ENCODE results near the gene PRPF40B.
A peak's percentile ranks its signal among the peaks of the same experiment; 100 is the strongest.
"Not testable (repeated sequence)": the region's sequence is repeated elsewhere in the genome, so short reads cannot be mapped to it uniquely, and the experiment has no call there.

PRPF40B gene

DNA sequence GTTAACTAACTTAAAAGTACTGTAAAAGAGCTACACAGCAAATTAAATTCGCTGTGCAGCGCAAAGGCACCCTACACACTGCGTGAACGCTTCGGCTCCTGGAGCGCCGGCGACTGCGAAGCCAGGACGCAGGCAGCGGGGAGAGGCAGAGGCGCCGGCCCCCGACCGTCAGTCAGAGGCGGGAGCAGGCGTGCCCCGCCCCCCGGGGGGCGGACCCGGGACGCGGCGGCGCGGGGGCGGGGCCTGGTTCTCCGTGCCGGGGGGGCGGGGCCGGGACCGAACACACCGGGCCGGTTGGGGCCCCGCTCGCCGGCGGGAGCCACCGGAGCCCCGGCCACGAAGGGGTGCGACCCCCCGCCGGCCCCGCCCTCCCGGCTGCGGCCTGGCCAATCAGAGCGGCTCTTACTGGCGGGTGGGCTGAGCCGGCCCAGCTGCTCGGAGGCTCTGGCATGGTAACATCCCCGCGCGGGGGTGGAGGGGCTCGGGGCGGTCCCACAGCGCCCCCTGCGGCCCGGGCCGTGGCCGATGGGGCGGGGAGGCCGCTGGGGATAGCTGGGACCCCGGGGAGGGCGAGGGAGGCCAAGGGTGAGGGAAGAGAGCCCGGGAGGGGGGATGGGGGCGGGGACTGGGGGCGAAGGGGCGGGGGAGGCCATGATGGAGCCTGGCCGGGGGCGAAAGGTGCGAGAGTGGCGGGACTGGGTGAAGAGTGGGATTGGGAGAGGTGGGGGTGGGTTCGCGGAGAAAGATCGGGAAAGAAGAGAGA is at the start of gene PRPF40B:
Gene PRPF40B, plus strand, starts transcription at position 420 of the 763 bp plus-strand sequence. Its CDS starts 30 bp downstream, at position 450.
- DNase-seq (ENCODE audit: low spot score) = peak; percentile 98

DNA sequence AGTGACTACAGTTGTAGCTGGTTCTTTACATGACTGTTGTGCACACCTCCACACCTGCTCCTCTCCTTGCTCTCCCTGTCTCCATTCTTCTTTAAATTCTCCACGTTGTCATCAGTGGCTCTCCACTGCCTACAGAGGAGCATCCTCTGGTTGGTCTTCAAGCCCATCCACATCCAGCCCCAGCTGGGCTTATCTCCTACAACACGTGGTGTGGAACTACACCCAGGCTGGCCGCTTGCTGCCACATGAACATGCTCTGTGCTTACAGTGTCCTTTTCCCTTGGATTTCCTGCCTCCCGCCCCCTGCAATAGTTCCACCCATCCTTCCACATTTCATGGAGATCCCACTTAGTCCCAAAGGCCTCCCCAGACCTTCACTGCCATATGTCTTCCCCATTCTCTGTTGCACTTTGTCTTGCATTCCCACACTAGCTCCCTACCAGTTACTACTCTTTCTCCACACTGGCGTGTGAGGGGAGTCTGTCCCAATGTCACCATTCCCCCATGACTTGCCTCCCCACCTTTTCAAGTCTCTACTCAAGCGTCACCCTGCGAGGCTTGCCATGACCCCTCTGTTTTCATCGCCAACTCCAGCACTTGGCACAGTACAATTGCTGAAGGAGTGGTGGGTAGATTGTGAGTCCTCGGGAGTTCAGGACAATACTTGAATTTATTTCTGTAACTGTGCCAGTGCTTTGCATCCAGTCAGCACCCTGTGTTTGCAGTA is 45.6 kb upstream of the PRPF40B start:
- DNase-seq (ENCODE audit: low spot score) = no peak

DNA sequence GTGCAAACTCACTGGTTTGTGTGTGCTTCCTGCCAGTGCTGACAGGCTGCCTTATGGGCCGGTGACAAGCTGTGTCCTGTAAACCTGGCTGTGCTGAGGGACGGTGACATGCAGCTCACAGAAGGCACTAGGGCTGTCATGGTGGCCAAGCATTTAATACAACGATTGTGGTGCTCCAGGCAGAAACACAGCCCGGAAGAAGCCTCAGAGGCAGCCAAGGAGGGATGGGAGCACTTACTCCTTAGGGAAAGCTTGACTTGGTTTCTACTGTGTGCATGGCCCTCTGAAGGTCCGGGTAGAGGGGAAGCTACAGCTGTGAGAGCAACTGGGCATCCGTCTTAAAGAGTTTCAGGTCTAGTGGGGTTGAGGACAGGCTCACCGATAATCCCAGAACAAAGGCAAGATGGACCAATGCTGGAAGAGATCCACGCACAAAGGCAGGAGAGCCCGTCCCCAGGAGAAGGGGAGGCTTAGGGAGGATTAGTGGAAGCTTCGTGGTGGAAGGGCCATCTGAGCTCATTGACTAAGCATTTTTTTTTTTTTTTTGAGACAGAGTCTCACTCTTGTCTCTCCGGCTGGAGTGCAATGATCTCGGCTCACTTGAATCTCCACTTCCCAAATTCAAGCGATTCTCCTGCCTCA is 44.8 kb upstream of the PRPF40B start:
- no peak for DNase-seq (ENCODE audit: low spot score)

DNA sequence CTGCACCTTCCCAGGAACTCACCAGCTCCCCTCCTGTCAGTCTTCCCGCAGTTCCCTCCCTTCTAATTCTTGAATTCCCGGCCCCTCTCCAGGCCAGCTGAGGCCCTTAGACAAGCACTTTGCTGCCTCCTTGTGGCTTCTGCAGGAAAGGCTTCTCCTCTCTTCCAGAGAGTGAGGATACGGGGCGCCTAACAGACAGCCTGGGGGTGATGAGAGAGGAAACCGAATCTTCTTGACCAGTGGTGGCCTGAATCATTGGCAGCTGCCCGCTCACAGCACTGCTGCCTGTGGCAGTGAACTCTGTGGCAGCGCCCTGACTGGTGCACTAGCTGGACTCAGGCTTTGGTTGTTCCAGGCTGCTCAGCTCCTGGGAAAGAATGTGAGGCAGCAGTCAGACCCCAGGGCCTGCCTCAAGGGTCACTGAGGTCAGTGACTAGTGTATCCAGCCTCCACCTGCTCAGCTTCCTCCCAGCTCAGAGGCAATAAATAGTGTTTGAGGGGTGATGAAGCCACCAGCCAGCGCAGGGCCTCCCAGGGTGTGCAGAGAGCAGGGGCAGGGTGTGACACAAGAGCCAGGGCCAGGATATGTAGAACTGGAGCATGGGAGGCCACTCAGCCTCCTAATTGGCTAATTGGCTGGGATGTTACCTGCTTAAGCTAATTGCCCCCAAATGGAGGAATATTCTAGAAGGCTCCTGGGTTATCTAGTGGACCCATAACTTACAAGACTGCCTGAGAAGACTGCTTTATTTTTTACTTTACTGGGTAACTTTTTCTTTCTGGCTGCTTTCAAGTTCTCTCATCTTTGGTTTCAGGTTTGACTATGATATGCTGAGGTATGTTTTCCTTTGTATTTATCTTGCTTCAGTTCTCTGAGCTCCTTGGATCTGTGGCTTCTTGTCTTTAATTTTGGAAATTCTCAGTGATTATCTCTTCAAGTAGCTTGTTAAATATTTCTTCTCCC is 42.5 kb upstream of the PRPF40B start:
- peak; percentile 87 for DNase-seq (ENCODE audit: low spot score)

DNA sequence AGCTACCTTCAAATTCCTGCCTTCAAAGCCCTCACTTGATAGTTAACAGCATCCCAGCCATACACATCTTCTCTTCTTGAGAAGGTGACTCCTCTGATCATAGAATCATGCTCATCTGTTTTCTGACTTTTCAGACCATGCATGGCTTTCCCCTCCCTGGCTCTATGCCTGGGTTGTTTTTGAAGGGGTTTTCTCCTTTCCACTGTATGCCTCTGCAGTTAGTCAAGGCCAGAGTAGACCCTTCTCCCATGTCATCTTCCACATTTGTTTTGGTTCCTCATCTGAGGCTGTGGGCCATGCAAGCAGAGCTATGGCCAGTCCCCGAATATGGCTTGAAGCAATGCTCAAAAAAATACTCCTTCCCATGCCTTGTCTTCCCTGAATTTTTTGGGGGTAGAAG is 41.2 kb upstream of the PRPF40B start:
- DNase-seq (ENCODE audit: low spot score) = no peak

DNA sequence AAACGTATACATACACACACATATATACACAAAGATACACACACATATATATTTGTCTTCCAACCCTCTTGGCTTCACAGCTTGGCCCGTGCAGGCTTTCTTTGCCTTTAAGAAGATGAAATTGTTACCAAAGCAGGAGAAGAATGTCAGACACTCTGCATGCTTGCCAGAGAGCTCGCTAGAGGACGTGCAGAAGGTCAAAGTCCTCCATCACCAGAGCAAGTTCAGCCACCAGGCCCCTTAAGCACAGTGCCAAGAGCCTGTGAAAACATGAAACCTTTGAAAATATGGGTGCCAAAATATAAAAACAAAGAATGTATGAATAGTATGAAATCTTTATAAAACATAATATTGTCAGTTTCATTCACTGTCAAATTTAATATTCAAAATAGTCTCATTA is 40.5 kb upstream of the PRPF40B start:
- DNase-seq (ENCODE audit: low spot score) = no peak

DNA sequence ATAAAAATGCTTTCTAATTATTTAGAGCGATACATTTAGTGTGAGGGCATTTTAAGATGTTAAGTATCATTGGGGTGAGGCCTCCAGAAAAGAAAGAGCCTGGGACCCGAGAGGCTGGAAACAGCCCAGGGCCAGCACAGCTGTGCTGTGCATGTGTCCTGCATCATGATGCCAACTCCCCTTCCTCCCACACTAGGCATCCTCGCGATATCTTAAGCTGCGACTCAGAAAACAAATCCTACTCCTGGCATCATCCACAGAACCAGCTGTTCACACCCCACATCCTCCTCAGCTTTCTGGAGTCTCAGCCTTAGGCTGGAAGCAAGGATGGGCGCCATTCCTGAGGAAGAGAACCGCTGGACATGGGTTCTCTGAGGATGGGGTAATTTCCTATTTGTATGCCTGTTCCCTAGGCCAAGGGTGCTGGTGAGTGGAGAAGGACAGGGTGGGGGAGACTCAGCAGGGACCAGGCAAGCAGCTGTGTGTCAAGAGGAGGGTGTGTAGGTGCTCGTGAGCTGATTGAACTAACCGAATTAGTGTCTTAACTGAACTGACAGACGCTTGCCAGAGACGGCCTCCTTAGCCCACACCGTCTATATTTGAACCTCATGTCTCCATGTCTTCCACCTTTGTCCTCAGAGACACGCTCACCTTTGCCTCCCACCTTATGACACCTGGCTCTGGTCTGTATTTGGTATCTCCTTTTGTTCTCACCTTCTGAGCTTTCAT is 39.8 kb upstream of the PRPF40B start:
- DNase-seq (ENCODE audit: low spot score) = no peak

DNA sequence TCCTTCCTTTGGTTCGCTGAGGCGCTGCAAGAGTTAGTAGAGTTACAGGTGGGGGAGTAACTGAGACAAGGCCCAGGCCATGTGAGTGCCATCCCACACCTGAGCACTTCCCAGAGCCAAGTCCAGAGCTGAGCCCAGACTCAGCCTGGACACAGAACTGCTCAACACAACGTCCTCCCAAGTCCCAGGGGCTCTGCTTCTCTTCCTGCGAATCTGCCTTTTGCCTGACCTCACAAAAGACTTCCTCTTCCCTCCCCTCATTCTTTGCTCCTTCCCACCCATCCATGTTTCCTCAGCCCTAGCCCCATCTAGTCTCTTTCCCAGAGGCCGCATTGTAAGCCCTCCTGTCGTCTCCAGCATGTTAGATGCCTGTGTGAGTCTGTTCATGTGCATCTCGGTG is 38.8 kb upstream of the PRPF40B start:
- no peak for DNase-seq (ENCODE audit: low spot score)

DNA sequence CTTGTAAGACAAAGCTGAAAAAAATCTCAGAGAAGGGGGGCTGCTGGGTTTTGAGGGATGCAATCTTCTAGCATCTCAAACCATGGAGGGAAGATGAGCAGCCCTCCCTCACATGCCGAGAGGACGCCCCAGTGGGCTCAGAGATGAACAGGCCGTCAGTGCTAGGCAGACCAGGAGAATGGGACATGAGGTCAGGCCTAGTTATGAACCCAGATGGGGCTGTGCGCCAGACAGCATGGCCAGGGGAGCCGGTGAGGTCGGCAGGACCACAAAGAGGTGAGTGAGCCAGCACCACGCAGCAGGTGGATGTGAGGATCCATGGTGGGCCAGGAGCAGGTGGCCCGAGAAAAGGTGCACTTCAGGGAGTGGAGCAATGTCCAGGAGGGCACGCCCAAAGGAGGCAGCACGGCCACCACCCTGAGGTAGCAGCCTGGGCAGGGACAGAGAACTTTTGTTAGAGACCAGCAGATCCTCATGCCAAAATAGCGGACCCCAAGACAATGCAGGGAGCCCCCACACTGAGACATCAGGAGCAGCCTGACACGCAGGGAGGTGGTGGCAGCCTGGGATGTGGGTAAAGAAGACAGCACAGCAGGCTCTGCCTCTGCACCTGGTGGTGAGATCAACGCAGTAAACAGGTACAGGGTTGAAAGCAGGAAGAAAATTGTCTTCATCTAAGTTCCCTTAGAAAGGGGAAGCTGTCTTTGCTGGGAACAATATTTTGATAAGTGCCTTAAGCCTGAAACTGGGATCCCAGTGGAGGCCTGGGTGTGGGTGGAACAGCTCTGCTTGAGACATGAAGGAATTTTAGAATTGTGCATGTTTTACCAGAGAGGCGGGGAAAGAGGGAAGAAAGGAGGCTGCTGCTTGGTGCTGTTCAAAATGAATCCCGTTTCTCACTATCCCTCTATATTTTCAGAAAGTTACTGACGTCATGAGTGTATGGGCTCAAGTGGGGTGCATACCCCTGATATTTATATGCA is 37.6 kb upstream of the PRPF40B start:
- DNase-seq (ENCODE audit: low spot score) = no peak

DNA sequence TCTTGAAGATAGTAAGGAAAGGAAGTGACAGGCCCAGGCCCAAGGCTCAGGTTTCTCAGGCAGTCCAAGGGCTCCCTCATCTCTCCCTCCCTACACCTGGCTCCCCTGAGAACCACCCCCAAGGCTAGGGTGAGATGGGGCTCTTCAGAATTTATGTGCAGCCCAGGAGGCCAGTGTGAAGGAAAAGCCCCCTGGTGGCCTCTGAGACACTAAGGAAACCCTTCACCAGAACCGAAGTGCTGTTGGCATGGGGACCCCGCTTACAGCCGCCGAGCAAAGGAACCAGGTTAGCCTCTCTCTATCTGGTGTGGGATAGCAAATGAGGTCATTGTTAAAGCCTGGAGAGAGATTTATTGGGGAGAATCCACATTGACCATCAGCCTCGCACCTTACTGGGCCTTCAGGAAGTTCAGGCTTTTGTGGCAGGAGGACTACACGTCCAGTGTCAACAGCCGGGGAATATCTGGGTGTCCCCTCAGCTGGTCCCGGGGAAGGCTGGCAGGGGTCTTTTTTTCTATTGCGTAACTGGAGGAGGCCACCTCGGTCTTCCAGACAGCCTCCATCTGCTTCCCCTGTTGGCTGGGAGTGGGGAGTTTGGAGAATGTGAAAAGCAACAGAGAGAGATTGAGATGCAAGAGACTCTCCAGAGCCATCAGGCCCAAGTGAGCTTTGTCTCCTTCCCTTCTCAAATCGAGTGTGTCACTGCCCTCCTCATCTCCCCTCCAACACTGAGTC is 36.0 kb upstream of the PRPF40B start:
- DNase-seq (ENCODE audit: low spot score) = no peak

DNA sequence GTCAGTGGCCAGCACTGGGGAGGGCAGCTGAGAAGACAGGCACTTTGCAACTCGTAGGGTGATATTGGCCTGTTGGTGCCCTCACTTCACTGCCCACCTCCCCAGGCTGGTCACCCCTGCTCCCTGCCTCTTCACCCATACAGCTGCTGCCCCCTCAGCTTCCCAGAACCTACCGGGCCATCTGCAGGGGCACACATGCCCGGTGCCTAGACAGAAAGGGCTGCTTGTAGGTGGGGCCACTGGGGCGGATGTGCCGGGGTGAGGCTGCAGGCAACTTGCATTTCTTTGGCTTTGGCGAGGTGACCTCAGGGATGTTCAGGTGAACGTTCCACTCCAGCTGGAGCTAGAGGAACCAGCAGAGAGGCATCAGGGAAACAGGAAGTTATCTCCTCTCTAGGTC is 35.1 kb upstream of the PRPF40B start:
- DNase-seq (ENCODE audit: low spot score) = peak; percentile 6

DNA sequence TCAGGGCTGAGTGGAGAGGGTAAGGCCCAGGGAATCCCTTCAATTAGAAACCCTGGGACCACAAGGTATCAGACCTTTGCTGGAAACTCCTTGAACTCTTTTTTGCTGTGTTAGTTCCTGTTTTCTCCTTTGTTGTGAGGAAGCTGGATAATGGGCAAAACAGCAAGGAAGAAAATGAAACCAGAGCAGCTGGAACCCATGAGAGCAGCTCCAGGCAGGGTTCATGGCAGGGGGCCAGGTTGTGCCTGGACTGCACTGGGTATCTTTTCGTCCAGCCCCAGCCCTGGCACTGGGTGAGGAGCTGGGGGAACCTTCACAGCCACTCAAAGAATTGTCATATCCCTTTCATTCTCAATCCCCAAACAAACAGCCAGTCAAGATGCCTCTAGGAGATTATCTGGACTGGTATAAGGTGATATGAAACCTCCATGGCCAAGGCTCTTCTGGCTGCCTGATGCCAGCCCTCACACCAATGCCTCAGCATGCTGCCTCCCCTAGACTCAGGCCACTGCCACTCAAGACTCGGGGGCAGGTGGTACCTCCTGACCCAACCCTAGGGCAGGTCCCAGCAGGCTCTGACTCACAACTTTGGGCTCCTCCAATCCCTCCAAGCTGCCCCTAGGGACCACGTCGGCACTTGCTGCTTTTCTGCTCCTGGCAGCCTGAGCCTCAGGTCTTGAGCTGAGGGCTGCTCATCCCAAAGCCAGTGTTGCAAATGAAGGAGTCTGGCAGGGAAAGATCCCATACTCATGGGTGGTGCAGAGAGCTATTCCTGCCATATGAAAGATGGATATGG is 34.4 kb upstream of the PRPF40B start:
- peak; percentile 10 for DNase-seq (ENCODE audit: low spot score)

DNA sequence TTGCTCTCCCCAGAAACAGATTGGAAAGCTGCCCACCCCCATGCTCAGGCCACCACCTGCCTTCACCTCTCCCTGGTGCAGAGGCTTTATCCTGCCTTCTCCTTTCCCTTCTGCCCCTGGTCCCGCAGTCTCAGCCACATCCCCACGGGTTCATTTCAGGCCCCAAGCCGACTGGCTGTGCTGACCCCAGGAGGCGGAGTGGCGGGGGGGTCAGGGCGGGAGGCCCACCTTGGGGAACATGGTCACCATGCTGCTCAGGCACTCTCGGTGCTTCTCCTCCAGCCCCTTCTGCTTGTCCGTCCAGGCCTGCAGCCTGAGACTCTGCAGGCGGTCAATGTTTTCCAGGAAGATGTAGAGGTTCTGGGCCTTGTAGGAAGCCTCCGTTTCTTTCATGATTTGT is 24.8 kb upstream of the PRPF40B start:
- DNase-seq (ENCODE audit: low spot score) = peak; percentile 3

DNA sequence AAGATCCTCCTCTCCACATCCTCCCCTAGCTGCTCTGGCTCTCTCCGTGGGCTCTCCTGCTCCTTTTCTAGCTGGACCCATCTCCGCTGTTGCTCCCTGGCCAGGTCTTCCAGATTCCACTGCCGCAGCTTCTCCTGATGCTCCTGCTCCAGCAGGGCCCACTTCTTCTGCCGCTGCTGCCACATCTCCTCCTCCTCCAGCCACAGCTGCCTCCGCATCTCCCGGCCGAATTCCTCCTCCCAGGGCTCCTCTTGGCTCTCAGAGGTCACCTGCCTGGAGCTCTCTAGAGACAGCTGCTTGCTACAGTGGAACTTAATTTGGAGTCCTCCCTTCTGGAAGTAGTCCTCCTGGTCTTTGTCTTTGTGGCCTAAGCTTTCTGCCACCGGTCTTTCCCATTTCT is 23.4 kb upstream of the PRPF40B start:
- DNase-seq (ENCODE audit: low spot score) = peak; percentile 3

DNA sequence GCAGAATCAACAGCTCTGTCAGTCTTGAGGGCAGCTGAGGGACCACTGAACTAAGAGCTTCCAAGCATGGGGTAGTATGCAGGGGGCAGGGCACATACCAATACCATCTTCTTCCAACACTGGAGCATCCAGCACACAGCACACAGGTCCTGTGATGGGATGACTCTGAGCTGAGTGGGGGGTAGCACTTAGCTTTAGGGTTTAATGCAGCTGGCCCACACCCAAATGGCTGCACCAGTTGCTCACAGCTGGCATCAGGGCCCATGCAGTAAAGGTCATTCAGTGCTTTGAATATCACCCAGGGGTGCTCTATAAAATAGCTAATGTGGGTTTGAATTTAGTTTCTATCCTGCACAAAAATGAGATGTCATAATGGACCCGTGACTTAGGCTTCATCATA is 19.6 kb upstream of the PRPF40B start:
- DNase-seq (ENCODE audit: low spot score) = peak; percentile 3

DNA sequence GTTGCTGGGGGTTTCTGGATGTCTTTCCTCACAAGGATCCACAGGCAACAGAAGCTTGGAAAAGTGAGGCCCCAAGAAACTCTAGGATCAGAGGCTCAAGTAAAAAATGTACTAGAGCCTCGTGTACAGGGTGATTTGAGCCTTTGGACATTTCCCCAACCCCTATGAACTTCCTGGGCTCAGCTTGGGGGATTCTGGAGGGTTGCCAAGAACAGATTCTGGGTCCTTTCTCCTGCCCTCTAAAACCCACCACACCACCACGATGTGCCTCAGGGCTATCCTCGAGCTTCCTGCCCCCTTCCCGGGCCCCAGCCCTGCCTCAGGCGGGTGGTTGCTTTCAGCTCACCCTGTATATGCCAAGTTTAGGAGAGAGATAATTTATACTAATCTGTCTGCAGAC is 18.5 kb upstream of the PRPF40B start:
- peak; percentile 7 for DNase-seq (ENCODE audit: low spot score)

DNA sequence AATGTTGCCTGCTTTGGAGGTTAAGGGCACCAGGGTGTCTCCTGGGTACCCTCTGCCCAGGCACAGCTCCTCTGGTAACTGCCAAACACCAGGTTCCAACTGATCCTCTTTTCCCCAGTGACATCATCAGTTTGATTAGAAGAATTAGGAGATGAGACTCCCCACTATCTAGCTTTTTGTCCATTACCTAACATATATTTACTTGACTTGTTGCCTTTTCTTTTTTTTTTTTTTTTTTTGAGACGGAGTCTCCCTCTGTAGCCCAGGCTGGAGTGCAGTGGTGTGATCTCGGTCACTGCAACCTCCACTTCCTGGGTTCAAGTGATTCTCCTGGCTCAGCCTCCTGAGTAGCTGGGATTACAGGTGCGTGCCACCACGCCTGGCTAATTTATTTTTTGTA is 17.8 kb upstream of the PRPF40B start, which contains the start of gene FAM186B:
Gene FAM186B, minus strand, starts transcription at position 101 of the 400 bp plus-strand sequence. CDS start 162 bp downstream, outside the sequence.
- not testable (repeated sequence) for DNase-seq (ENCODE audit: low spot score)
